Measurements from ENCODE around the gene PRIM2.
"Not testable (repeated sequence)": the region's sequence is repeated elsewhere in the genome, so short reads cannot be mapped to it uniquely, and the experiment has no call there.

DNA sequence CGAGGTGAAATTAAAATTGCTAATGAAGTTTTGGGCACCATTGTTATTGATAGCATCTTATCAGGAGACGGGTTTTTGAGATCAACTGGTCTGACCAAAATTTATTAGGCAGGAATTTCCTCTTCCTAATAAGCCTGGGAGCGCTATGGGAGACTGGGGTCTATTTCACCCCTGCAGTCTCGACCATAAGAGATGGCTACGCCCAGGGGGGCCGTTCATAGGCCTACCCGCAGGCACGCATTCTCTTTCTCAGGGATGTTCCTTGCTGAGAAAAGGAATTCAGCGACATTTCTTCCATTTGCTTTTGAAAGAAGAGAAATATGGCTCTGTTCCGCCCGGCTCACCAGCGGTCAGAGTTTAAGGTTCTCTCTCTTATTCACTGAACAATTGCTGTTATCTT, 201.8 kb downstream of the PRIM2 start:
- not testable (repeated sequence) for TF ChIP-seq MAFK (IDR thresholded peaks at IDR 0.05; ENCODE audit: partially characterized antibody); PHF8 (IDR thresholded peaks at IDR 0.05; ENCODE audit: borderline replicate concordance, low read depth); ZFP36 (IDR thresholded peaks at IDR 0.05; ENCODE audit: borderline replicate concordance, partially characterized antibody); POLR2A (IDR thresholded peaks at IDR 0.05; ENCODE audit: low read length); BHLHE40 (IDR thresholded peaks at IDR 0.05; ENCODE audit: low read depth, low read length); ZNF302 (CRISPR knock-in tag; IDR thresholded peaks at IDR 0.05); EP300 (IDR thresholded peaks at IDR 0.05)
- TF ChIP-seq, protein P1, sequence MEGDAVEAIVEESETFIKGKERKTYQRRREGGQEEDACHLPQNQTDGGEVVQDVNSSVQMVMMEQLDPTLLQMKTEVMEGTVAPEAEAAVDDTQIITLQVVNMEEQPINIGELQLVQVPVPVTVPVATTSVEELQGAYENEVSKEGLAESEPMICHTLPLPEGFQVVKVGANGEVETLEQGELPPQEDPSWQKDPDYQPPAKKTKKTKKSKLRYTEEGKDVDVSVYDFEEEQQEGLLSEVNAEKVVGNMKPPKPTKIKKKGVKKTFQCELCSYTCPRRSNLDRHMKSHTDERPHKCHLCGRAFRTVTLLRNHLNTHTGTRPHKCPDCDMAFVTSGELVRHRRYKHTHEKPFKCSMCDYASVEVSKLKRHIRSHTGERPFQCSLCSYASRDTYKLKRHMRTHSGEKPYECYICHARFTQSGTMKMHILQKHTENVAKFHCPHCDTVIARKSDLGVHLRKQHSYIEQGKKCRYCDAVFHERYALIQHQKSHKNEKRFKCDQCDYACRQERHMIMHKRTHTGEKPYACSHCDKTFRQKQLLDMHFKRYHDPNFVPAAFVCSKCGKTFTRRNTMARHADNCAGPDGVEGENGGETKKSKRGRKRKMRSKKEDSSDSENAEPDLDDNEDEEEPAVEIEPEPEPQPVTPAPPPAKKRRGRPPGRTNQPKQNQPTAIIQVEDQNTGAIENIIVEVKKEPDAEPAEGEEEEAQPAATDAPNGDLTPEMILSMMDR (IDR thresholded peaks at IDR 0.05): not testable (repeated sequence)
- TF ChIP-seq, protein P2, sequence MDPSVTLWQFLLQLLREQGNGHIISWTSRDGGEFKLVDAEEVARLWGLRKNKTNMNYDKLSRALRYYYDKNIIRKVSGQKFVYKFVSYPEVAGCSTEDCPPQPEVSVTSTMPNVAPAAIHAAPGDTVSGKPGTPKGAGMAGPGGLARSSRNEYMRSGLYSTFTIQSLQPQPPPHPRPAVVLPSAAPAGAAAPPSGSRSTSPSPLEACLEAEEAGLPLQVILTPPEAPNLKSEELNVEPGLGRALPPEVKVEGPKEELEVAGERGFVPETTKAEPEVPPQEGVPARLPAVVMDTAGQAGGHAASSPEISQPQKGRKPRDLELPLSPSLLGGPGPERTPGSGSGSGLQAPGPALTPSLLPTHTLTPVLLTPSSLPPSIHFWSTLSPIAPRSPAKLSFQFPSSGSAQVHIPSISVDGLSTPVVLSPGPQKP (IDR thresholded peaks at IDR 0.05; ENCODE audit: low read depth, low read length): not testable (repeated sequence)
- TF ChIP-seq, protein P3, sequence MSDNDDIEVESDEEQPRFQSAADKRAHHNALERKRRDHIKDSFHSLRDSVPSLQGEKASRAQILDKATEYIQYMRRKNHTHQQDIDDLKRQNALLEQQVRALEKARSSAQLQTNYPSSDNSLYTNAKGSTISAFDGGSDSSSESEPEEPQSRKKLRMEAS (IDR thresholded peaks at IDR 0.05): not testable (repeated sequence)
- TF ChIP-seq, protein P4, sequence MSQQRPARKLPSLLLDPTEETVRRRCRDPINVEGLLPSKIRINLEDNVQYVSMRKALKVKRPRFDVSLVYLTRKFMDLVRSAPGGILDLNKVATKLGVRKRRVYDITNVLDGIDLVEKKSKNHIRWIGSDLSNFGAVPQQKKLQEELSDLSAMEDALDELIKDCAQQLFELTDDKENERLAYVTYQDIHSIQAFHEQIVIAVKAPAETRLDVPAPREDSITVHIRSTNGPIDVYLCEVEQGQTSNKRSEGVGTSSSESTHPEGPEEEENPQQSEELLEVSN (IDR thresholded peaks at IDR 0.05; ENCODE audit: borderline replicate concordance, low read depth): not testable (repeated sequence)

Data from A549 (cell line).